Mucosa of descending colon (tissue), 3 donors: ENCODE measurements around the gene PEDS1. TPM values are rescaled to one million over a fixed set of nuclear protein-coding genes. Genes with fewer than 3 reads are reported as not detected.

Experiments used
- ATAC-seq: fragments of 200-7000 bp; cut with Tn5 transposase; one replicate; pipeline ENCODE4 v1.9.1; 2020; ENCODE audit warnings: mild to moderate bottlenecking, moderate library complexity
- DNase-seq, 3 donors: peaks; one replicate each; pipeline ENCODE4 v3.0.0-alpha.2; 2020
- H3K36me3 ChIP-seq: fragments of 200-600 bp; one replicate; pipeline ENCODE4 v1.8.0; 2021; ENCODE audit warnings: low read depth, mild to moderate bottlenecking
- H3K4me1 ChIP-seq: fragments of 200-600 bp; one replicate; pipeline ENCODE4 v1.8.0; 2021; ENCODE audit warnings: low read depth, mild to moderate bottlenecking
- H3K4me3 ChIP-seq: fragments of 200-600 bp; one replicate; pipeline ENCODE4 v1.8.0; 2021; ENCODE audit warnings: mild to moderate bottlenecking
- H3K9me3 ChIP-seq: fragments of 200-600 bp; one replicate; pipeline ENCODE4 v1.8.0; 2021; ENCODE audit warnings: mild to moderate bottlenecking
- intact Hi-C, 2 donors: fragments of 100-400 bp; cut with DNase I in 1 of 2; cut with micrococcal nuclease in 1 of 2; formaldehyde crosslinking; loops; one replicate each; pipeline versions ENCODE4 v1.11.0 to v1.11.1; 2022; cut with DNase I, micrococcal nuclease
- total RNA-seq, 3 donors: library from RNA; stranded (reverse); fragmentation: NEBNext Ultra II Directional in 2 of 3; extraction: Animal tissue kit (Norgen Biotek cat#: 25700) in 2 of 3; gene quantifications; one replicate each; pipeline versions ENCODE4 v1.2.1 to v1.2.4, GENCODE V29; 2021 to 2023
- TF ChIP-seq, protein P1 (sequence below): fragments of 200-600 bp; IDR thresholded peaks from one replicate; pipeline ENCODE4 v1.8.0; 2022; ENCODE audit warnings: antibody characterized with exemption, mild to moderate bottlenecking
- donor health status: DM: no; HTN: no; CAD: no; lungs with moderate emphysema.
- donor health status: DM: no; HTN: no; CAD: no.
- donor health status: DM: no; HTN: yes; CAD: no.

PEDS1 gene
- total RNA-seq, 3 donors from 2014 or later, result 21.2 to 34.3 (median 23.3) TPM

DNA sequence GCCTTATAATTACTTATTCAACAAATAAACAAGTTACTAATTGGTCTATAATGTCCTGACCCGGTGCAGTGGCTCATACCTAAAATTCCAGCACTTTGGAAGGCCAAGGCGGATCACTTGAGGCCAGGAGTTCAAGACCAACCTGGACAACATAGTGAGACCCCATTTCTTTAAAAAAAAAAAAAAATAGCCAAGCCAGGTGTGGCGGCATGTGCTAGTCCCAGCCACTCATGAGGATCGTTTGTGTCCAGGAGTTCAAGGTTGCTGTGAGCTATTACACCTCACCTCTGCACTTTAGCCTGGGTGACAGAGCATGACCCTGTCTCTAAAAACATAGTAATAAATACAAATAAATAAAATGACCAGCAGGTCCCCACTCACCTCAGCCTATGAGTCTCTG is 30.8 kb downstream of the PEDS1 start:
- ATAC-seq (no peak), DNase-seq (no peak)
- TF ChIP-seq, protein P1, sequence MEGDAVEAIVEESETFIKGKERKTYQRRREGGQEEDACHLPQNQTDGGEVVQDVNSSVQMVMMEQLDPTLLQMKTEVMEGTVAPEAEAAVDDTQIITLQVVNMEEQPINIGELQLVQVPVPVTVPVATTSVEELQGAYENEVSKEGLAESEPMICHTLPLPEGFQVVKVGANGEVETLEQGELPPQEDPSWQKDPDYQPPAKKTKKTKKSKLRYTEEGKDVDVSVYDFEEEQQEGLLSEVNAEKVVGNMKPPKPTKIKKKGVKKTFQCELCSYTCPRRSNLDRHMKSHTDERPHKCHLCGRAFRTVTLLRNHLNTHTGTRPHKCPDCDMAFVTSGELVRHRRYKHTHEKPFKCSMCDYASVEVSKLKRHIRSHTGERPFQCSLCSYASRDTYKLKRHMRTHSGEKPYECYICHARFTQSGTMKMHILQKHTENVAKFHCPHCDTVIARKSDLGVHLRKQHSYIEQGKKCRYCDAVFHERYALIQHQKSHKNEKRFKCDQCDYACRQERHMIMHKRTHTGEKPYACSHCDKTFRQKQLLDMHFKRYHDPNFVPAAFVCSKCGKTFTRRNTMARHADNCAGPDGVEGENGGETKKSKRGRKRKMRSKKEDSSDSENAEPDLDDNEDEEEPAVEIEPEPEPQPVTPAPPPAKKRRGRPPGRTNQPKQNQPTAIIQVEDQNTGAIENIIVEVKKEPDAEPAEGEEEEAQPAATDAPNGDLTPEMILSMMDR, result no peak
- Histone ChIP-seq H3K4me1 (peaks cover 9% of the 10 kb centered on the region), H3K9me3 (no peaks in the 10 kb centered on the region), H3K36me3 (no peaks in the 10 kb centered on the region), H3K4me3 (no peak overlapping the region)
- intact Hi-C loops, result loop anchor here in 1 of 2 donors (5.0 kb wide), 1 partner anchor 45 kb away; no protein-coding TSS in a partner anchor

- Histone ChIP-seq H3K36me3 (no peaks in the 10 kb centered on the region), H3K4me1 (peaks cover 9% of the 10 kb centered on the region), H3K9me3 (no peaks in the 10 kb centered on the region), H3K4me3 (no peak overlapping the region)
- DNase-seq, result no peak
- no peak for ATAC-seq
- TF ChIP-seq, protein P1, result no peak
- intact Hi-C loops, result loop anchor here (2.0 to 5.0 kb wide), 2 partner anchors 45 kb away; no protein-coding TSS in a partner anchor
Observed at GRCh38 chr20:50121858-50122271, 31.7 kb downstream of the PEDS1 start.

DNA sequence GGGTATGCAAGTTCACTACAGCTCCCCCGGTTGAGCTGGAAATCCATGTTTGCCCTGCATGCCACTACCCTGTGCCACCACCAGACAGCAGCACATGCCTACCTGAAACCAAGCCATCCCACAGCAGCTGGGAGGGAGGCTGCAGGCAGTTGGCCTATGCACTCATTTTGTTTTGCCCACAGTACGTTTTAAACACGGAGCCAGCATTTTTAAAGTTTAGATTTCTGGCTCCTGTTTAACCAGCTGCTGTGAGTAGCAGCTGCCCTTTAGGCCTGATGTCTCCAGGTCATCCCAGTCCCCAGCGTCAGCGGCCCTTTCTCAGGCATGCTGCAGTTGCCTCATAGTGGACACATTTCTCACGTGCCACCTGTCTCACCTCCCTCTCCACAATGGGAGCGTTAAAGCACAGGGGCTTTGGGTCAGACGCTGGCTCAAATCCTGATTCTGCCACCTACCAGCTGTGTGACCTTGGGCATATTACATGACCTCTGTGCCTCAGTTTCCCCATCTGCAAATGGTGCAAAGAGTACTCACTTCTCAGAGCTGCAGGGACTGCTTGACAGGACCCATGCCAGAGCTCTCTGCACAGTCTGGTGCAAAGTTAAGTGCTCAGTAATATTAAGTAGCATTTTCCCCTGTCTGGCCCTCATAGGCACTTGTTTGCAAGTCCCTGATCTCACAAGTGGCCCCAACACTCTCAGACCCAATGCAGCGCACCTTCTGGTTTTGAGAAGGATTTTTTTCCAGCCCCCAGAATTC is 32.4 kb downstream of the PEDS1 start:
- intact Hi-C loops, result loop anchor here (2.0 to 5.0 kb wide), 2 partner anchors 46 kb away; no protein-coding TSS in a partner anchor

GRCh38 chr20:50118203-50118602 is 35.3 kb downstream of the PEDS1 start:
- no peak for DNase-seq
- Histone ChIP-seq H3K4me1 (peaks cover 15% of the 10 kb centered on the region), H3K9me3 (no peaks in the 10 kb centered on the region), H3K36me3 (no peaks in the 10 kb centered on the region), H3K4me3 (no peak overlapping the region)
- TF ChIP-seq, protein P1, result no peak
- intact Hi-C loops, result no loop called here
- ATAC-seq, result no peak

More for the DNA sequence above, 32.4 kb downstream of the PEDS1 start:
- no peaks in the 10 kb centered on the region for H3K9me3 ChIP-seq
- H3K4me3 ChIP-seq, result no peak overlapping the region
- H3K36me3 ChIP-seq, result no peaks in the 10 kb centered on the region
- peak in 2 of 3 donors; percentile 77 to 81 for DNase-seq
- peak; percentile 88 for ATAC-seq
- TF ChIP-seq, protein P1, result peak; percentile 71
- H3K4me1 ChIP-seq, result peaks cover 8% of the 10 kb centered on the region

- H3K9me3 ChIP-seq, result no peaks in the 10 kb centered on the region
- peaks cover 21% of the 10 kb centered on the region for H3K4me1 ChIP-seq
- ATAC-seq, result no peak
- no peak for DNase-seq
- intact Hi-C loops, result no loop called here
- no peak overlapping the region for H3K4me3 ChIP-seq
- TF ChIP-seq, protein P1, result no peak
- H3K36me3 ChIP-seq, result no peaks in the 10 kb centered on the region
Observed at GRCh38 chr20:50116368-50116999, 37.0 kb downstream of the PEDS1 start.
